Stimulated activated CD8-positive, alpha-beta memory T cell treated with anti-CD3 and anti-CD28 coated beads, Interleukin-15, amount 100 ng/mL, for 4 hours (primary cell): ENCODE data around the gene ABCA8.
"Not testable (repeated sequence)": the region's sequence is repeated elsewhere in the genome, so short reads cannot be mapped to it uniquely, and the experiment has no call there.

Experiments
- DNase-seq, 2 donors: peaks; one replicate each; pipeline ENCODE4 v3.0.0-alpha.2; 2020; ENCODE audit warnings: low read depth in 2 of 2

The ABCA8 gene

GRCh38 chr17:68955181-68955841, at the start of gene ABCA8:
ABCA8 (minus strand) TSS chr17:68955392; CDS start chr17:68942034, 13,358 bp downstream.
- no peak for DNase-seq

GRCh38 chr17:69004759-69005158, 49.6 kb upstream of the ABCA8 start:
- DNase-seq, result not testable (repeated sequence)

- not testable (repeated sequence) for DNase-seq
Observed at GRCh38 chr17:68999743-69000142, 44.6 kb upstream of the ABCA8 start.

GRCh38 chr17:68993112-68993511, 37.9 kb upstream of the ABCA8 start:
- DNase-seq, result no peak

- no peak for DNase-seq
Observed at GRCh38 chr17:68987966-68988365, 32.8 kb upstream of the ABCA8 start.

GRCh38 chr17:68981288-68981687, 26.1 kb upstream of the ABCA8 start:
- no peak for DNase-seq

- DNase-seq, result no peak
Observed at GRCh38 chr17:68973098-68973846, 18.1 kb upstream of the ABCA8 start.

GRCh38 chr17:68972119-68972704, 17.0 kb upstream of the ABCA8 start:
- DNase-seq, result no peak

GRCh38 chr17:68969101-68969500, 13.9 kb upstream of the ABCA8 start:
- no peak for DNase-seq

GRCh38 chr17:68963958-68964357, 8.8 kb upstream of the ABCA8 start:
- DNase-seq, result no peak

GRCh38 chr17:68961214-68961882, 6.2 kb upstream of the ABCA8 start:
- DNase-seq, result no peak

- DNase-seq, result not testable (repeated sequence)
Observed at GRCh38 chr17:68959117-68959516, 3.9 kb upstream of the ABCA8 start.

- no peak for DNase-seq
Observed at GRCh38 chr17:68957944-68958343, 2.8 kb upstream of the ABCA8 start.

GRCh38 chr17:68954146-68954896, 871 bp downstream of the ABCA8 start:
- no peak for DNase-seq

- DNase-seq, result no peak
Observed at GRCh38 chr17:68953340-68953997, 1.7 kb downstream of the ABCA8 start.

GRCh38 chr17:68950725-68951124, 4.5 kb downstream of the ABCA8 start:
- DNase-seq, result no peak

GRCh38 chr17:68947868-68948267, 7.3 kb downstream of the ABCA8 start:
- DNase-seq, result not testable (repeated sequence)

- no peak for DNase-seq
Observed at GRCh38 chr17:68944435-68945035, 10.7 kb downstream of the ABCA8 start.

GRCh38 chr17:68943812-68944182, 11.4 kb downstream of the ABCA8 start:
- not testable (repeated sequence) for DNase-seq

GRCh38 chr17:68943123-68943811, 11.9 kb downstream of the ABCA8 start:
- no peak for DNase-seq
